ENCODE data around the gene ANKRD9. TPM values are rescaled to one million over a fixed set of nuclear protein-coding genes. Genes with fewer than 3 reads are reported as not detected.

Gene ANKRD9
- total RNA-seq, 1 experiment from 2014 or later: 29.8 TPM

DNA sequence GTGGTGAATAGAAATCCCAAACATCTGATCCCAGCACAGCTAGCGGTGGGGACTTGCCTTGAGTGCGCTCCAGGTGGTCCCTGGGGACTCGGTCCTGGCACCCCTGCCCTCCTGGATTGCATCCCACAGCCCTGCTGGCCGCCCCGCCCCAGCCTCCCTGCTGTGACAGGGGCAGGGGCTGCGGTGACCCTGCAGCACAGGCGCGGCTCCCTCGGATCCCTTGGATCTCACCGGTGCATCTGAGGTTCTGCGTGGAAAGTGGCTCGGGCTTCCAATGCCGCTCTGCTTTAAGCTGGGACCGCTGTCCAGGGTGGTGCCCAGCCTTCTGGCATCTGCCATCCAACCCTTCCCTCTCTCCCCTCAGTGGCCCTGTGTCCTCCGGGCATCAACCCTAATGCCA lies 16.0 kb downstream of the ANKRD9 start:
- no peak overlapping the region for H3K14ac ChIP-seq (ENCODE audit: insufficient read depth, low read length)
- H3K9me3 Mint-ChIP-seq: no peaks in the 10 kb centered on the region; a peak in 1 of 5 replicates
- H3T11ph ChIP-seq (ENCODE audit: low read length): no peak overlapping the region

More for the DNA sequence above, 16.0 kb downstream of the ANKRD9 start:
- no peak overlapping the region for H2BK5ac ChIP-seq (ENCODE audit: insufficient read length, low read length)
- H4K20me1 ChIP-seq (ENCODE audit: control insufficient read depth, insufficient read depth, insufficient read length): no peaks in the 10 kb centered on the region
- no peaks in the 10 kb centered on the region for H3K79me2 ChIP-seq (ENCODE audit: insufficient read depth, low read length)
- H3K79me1 ChIP-seq (ENCODE audit: insufficient read depth, low read depth, low read length, poor library complexity, severe bottlenecking): no peaks in the 10 kb centered on the region
- Mint-ChIP-seq H3K4me1 (no peaks in the 10 kb centered on the region), H3K27ac (peak overlapping the region in 1 of 3 experiments; percentile 34; a peak in 2 of 7 replicates), H3K36me3 (ENCODE audit: insufficient read depth in 1 of 3, low read depth in 3 of 3) (peaks cover under 1 to 2% (median 2%) of the 10 kb centered on the region in 3 experiments; a peak in 4 of 7 replicates), H3K4me3 (no peak overlapping the region), H3K27me3 (ENCODE audit: low read depth) (no peaks in the 10 kb centered on the region; the same call in 1 of the 2 replicates)
- no peak overlapping the region for H2BK12ac ChIP-seq (ENCODE audit: insufficient read length, low read depth, low read length)
- no peak overlapping the region for H3K27ac ChIP-seq (ENCODE audit: insufficient read length, low read depth, low read length)
- no peak overlapping the region for H2AK5ac ChIP-seq (ENCODE audit: insufficient read length, low read length)
- no peaks in the 10 kb centered on the region for H3K23me2 ChIP-seq (ENCODE audit: insufficient read length, low read depth, low read length, poor library complexity, severe bottlenecking)
- H3K4me1 ChIP-seq (ENCODE audit: insufficient read depth, low read length): no peaks in the 10 kb centered on the region
- H2AFZ ChIP-seq (ENCODE audit: low read length): no peak overlapping the region
- H2BK15ac ChIP-seq (ENCODE audit: low read depth, low read length): no peak overlapping the region
- H3K4ac ChIP-seq (ENCODE audit: low read depth, low read length): no peak overlapping the region
- H3K27me3 ChIP-seq (ENCODE audit: insufficient read depth, low read length): no peaks in the 10 kb centered on the region
- H4K91ac ChIP-seq (ENCODE audit: insufficient read length, low read depth, low read length): no peak overlapping the region
- no peak overlapping the region for H3K18ac ChIP-seq (ENCODE audit: insufficient read length, low read depth, low read length)
- no peak overlapping the region for H2BK120ac ChIP-seq (ENCODE audit: low read depth, low read length, poor library complexity, severe bottlenecking)
- H3K4me2 ChIP-seq (ENCODE audit: insufficient read depth, insufficient read length, low read length): no peak overlapping the region
- H3K56ac ChIP-seq (ENCODE audit: insufficient read length, low read depth, low read length): no peak overlapping the region
- H3K23ac ChIP-seq (ENCODE audit: insufficient read length, low read depth, low read length): no peak overlapping the region
- H2BK20ac ChIP-seq (ENCODE audit: low read depth, low read length, poor library complexity, severe bottlenecking): no peak overlapping the region
- no peak overlapping the region for H4K5ac ChIP-seq (ENCODE audit: insufficient read length, low read depth, low read length)
- no CpG with 5 or more reads among the region's 15 CpGs for WGBS (ENCODE audit: extremely low coverage, insufficient read length, low lambda C conversion rate)
- no peaks in the 10 kb centered on the region for H3K9me3 ChIP-seq (ENCODE audit: control insufficient read depth, low read depth, low read length)
- no peak overlapping the region for H4K8ac ChIP-seq (replicated peaks; ENCODE audit: insufficient read length, low read depth, low read length)
- no peak overlapping the region for H3K9ac ChIP-seq (ENCODE audit: extremely low read depth, insufficient read length, low read length)
- DNase-seq: peak; percentile 19
- no peak for TF ChIP-seq CTCF (conservative IDR thresholded peaks at IDR 0.05)

Data from H9 (cell line).